ENCODE data around the gene MLXIP. TPM values are rescaled to one million over a fixed set of nuclear protein-coding genes. Genes with fewer than 3 reads are reported as not detected.

The MLXIP gene, protein sequence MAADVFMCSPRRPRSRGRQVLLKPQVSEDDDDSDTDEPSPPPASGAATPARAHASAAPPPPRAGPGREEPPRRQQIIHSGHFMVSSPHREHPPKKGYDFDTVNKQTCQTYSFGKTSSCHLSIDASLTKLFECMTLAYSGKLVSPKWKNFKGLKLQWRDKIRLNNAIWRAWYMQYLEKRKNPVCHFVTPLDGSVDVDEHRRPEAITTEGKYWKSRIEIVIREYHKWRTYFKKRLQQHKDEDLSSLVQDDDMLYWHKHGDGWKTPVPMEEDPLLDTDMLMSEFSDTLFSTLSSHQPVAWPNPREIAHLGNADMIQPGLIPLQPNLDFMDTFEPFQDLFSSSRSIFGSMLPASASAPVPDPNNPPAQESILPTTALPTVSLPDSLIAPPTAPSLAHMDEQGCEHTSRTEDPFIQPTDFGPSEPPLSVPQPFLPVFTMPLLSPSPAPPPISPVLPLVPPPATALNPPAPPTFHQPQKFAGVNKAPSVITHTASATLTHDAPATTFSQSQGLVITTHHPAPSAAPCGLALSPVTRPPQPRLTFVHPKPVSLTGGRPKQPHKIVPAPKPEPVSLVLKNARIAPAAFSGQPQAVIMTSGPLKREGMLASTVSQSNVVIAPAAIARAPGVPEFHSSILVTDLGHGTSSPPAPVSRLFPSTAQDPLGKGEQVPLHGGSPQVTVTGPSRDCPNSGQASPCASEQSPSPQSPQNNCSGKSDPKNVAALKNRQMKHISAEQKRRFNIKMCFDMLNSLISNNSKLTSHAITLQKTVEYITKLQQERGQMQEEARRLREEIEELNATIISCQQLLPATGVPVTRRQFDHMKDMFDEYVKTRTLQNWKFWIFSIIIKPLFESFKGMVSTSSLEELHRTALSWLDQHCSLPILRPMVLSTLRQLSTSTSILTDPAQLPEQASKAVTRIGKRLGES
- total RNA-seq = 13.3 and 17.7 TPM in 2 replicates

DNA sequence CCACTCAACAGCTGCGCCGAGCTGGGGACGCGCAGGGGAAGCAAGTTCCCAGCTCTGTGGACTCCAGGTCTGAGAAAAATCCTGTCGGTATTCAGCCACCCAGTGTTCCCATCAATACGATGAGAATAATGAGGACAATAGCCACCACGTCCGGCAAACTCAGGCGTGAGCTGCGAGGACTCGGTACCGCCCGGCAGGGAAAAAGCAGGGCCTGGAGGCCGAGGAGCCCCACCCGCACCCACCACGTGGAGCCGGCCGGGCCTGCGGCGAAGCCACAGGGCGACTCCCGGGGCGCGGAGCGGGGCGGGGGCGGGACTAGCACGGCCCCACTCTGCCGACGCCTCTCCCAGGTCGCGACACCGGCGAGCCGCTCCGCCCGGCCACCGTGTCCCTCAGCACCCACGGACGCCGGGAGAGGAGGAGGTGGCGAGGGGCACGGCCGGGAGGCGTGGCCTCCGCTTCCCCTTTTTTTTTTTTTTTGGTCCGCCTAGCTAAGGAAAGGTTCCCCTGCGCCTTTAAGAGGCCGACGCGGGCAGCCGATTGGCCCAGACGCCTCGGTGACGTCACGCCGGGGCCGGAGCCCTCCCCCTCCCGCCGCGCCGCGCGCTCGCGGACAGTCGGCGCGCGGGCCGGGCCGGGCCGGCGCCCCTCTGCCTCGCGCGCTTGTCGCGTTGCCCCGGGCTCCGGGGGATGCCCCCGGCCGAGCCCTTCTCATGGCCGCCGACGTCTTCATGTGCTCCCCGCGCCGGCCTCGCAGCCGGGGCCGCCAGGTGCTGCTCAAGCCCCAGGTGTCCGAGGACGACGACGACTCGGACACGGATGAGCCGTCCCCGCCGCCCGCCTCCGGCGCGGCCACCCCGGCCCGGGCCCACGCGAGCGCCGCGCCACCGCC is at the start of gene MLXIP:
Gene MLXIP, plus strand, starts transcription at position 616 of the 892 bp plus-strand sequence. Its CDS starts 98 bp downstream, at position 714.

DNA sequence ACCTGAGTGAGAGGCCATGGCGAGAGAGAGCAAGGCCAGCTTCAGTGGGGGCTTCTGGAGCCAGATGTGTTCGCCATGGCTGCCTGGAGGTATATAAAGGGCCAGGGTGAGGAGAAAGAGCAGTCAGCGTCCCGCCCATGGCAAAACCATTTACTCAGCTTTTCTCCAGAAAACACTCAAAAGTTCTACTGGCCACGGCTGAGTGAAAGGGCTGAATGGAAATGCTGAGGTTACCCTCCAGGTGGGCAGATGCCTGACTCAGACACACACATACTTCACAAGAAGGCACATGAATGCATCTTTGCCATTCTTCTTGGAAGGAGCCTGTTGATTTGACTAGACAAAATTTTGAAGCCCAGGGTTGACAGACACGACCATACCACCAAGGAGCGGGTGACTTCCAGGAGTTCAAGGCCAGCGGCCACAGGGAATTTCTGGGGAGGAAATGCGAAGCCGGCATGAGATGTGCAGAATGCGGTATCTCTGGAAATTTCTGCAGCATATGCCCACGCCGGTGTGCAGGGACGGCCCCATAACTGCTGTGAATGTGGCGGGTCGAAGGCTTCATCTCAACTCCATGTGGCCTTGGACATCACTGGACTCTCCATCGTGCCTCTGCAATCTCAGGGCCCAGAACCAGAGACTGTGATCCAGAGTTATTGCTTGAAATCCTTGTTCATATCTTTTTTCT is 95.7 kb downstream of the MLXIP start, which contains the start of gene IL31:
Gene IL31, minus strand, starts transcription at position 67 of the 691 bp plus-strand sequence. Its CDS starts 49 bp downstream, at position 18.

DNA sequence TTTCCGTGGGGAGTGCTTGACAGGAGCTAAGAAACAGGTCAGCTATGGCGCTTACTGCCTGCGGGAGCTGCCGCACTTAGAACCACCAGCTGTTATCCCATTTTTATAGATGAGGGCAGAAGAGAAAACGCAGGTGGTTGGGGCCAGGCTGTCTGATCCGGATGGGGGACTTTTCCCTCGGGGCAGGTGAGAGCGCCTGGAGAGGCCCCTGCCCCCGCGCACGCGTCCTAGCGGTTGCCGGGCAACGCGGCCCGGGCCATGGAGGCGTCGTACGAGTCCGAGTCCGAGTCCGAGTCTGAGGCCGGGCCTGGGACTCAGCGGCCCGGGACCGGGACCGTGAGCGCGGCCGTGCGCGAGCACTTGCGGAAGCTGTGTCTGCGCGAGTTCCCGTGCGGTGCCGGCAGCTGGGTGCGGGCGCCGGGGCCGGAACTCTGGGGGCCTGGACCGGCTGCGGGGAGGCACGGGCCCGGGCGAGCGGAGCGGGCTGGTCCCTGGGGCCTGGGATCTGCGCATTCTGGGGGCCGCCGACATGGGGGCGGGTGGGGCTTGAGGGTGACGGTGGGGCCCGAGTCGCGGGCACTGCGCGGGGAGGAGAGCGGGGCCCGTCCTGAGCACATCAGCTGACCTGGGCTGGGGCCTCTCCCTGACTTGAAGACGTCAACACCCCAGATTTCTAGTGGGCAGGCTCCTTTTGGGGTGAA is 104.5 kb downstream of the MLXIP start, which contains the start of gene LRRC43:
Gene LRRC43, plus strand, starts transcription at position 237 of the 701 bp plus-strand sequence. Its CDS starts 22 bp downstream, at position 259.

Other genes starting within 250 kb of the MLXIP start
- 1.2 and 2.8 TPM in 2 replicates for gene HPD, start 219.9 kb upstream of the MLXIP start, total RNA-seq
- gene PSMD9, start 190.0 kb upstream of the MLXIP start, total RNA-seq = 120 and 142 TPM in 2 replicates
- 2.0 and 6.2 TPM in 2 replicates for gene CFAP251, start 160.2 kb upstream of the MLXIP start, total RNA-seq
- gene BCL7A, start 56.9 kb upstream of the MLXIP start, total RNA-seq = 0.29 and 1.9 TPM in 2 replicates
- gene IL31, start 95.5 kb downstream of the MLXIP start, total RNA-seq = not detected in 2 replicates
- gene LRRC43, start 104.4 kb downstream of the MLXIP start, total RNA-seq = 8.3 and 11.5 TPM in 2 replicates
- gene B3GNT4, start 125.0 kb downstream of the MLXIP start, total RNA-seq = not detected in 2 replicates
- 61.1 and 70.1 TPM in 2 replicates for gene DIABLO, start 147.3 kb downstream of the MLXIP start, total RNA-seq
- gene VPS33A, start 187.7 kb downstream of the MLXIP start, total RNA-seq = 18.7 and 26.4 TPM in 2 replicates

All from myometrial cell (primary cell).